GM12878 (cell line): ENCODE results near the gene SEMA6C. TPM values are rescaled to one million over a fixed set of nuclear protein-coding genes. Genes with fewer than 3 reads are reported as not detected.

Experiments
- CHD2 ChIP-seq: IDR thresholded peaks from 2 replicates; pipeline ENCODE4 v1.6.1; 2011; ENCODE audit warnings: low read depth, low read length, improper control_type of control experiment, borderline replicate concordance
- PML ChIP-seq: IDR thresholded peaks from 2 replicates; pipeline ENCODE4 v1.6.1; 2012; ENCODE audit warnings: low read length, inconsistent platforms
- POLR2AphosphoS5 ChIP-seq: IDR thresholded peaks from 2 replicates; pipeline ENCODE4 v1.6.1; 2011; ENCODE audit warnings: mild to moderate bottlenecking, low read length, inconsistent platforms
- RCOR1 ChIP-seq: conservative IDR thresholded peaks from 2 replicates; pipeline ENCODE4 v1.6.1; 2012; ENCODE audit warnings: low read depth, low read length, improper control_type of control experiment
- SMC3 ChIP-seq: IDR thresholded peaks from 2 replicates; pipeline ENCODE4 v1.6.1; 2011; ENCODE audit warnings: low read length, improper control_type of control experiment, borderline replicate concordance
- polyA plus RNA-seq, 11 experiments: library from polyadenylated mRNA; depleted of rRNA in 4 of 11; unstranded in 6 of 11; stranded (reverse) in 5 of 11; fragments of >200 nt; fragmentation: Nextera tagmentation in 4 of 11; fragmentation: Illumina TruSeq in 1 of 11; extraction: Ambion mirVana in 4 of 11; extraction: Trizol in 1 of 11; gene quantifications; 1 replicate in 1 of 11; 2 replicates in 10 of 11; pipeline versions ENCODE4 v1.2.1 to v1.2.3, GENCODE V29; 2011 to 2016; ENCODE audit warnings: inconsistent platforms in 2 of 11, missing spikeins in 2 of 11, low read depth in 1 of 11
- total RNA-seq, 4 experiments: library from RNA; depleted of rRNA in 3 of 4; stranded (reverse); fragments of >200 nt in 3 of 4; fragmentation: Illumina TruSeq in 1 of 4; extraction: Trizol in 1 of 4; gene quantifications; 2 replicates each; pipeline versions ENCODE4 v1.2.1 to v1.2.3, GENCODE V29; 2013 to 2021
- TF ChIP-seq, protein P1 (sequence below): fragments of 450-650 bp; IDR thresholded peaks from 2 replicates; pipeline ENCODE4 v1.6.1; 2017; ENCODE audit warnings: antibody characterized with exemption, mild to moderate bottlenecking, moderate library complexity
- TF ChIP-seq, protein P2 (sequence below): IDR thresholded peaks from 2 replicates; pipeline ENCODE4 v1.6.1; 2012; ENCODE audit warnings: low read depth, low read length, improper control_type of control experiment

SEMA6C gene
- total and polyA plus RNA-seq, 10 of the 15 experiments (the other 5 are each of a cell fraction or from before 2014, with no cell fraction given), result 0.13 to 2.2 (median 0.29) TPM; not detected in 1

DNA sequence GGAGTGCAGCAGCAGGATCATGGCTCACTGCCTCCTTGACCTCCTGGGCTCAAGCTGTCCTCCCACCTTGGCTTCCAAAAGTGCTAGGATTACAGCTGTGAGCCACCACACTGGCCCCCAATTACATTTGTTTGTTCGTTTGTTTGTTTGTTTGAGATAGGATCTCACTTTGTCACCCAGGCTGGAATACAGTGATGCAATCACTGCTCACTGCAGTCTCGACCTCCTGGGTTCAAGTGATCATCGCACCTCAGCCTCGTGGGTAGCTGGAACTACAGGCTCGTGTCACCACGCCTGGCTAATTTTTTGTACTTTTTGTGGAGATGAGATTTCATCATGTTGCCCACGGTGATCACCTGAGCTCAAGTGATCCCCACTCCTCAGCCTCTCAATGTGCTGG lies 45.6 kb upstream of the SEMA6C start (continued):
- TF ChIP-seq, protein P1, sequence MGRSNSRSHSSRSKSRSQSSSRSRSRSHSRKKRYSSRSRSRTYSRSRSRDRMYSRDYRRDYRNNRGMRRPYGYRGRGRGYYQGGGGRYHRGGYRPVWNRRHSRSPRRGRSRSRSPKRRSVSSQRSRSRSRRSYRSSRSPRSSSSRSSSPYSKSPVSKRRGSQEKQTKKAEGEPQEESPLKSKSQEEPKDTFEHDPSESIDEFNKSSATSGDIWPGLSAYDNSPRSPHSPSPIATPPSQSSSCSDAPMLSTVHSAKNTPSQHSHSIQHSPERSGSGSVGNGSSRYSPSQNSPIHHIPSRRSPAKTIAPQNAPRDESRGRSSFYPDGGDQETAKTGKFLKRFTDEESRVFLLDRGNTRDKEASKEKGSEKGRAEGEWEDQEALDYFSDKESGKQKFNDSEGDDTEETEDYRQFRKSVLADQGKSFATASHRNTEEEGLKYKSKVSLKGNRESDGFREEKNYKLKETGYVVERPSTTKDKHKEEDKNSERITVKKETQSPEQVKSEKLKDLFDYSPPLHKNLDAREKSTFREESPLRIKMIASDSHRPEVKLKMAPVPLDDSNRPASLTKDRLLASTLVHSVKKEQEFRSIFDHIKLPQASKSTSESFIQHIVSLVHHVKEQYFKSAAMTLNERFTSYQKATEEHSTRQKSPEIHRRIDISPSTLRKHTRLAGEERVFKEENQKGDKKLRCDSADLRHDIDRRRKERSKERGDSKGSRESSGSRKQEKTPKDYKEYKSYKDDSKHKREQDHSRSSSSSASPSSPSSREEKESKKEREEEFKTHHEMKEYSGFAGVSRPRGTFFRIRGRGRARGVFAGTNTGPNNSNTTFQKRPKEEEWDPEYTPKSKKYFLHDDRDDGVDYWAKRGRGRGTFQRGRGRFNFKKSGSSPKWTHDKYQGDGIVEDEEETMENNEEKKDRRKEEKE, result no peak
- TF ChIP-seq RCOR1, result no peak
- no peak for TF ChIP-seq CHD2
- TF ChIP-seq POLR2AphosphoS5, result no peak
- TF ChIP-seq, protein P2, sequence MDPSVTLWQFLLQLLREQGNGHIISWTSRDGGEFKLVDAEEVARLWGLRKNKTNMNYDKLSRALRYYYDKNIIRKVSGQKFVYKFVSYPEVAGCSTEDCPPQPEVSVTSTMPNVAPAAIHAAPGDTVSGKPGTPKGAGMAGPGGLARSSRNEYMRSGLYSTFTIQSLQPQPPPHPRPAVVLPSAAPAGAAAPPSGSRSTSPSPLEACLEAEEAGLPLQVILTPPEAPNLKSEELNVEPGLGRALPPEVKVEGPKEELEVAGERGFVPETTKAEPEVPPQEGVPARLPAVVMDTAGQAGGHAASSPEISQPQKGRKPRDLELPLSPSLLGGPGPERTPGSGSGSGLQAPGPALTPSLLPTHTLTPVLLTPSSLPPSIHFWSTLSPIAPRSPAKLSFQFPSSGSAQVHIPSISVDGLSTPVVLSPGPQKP, result no peak
- no peak for TF ChIP-seq SMC3
- TF ChIP-seq PML, result no peak
